ENCODE measurements around the gene KSR2. TPM values are rescaled to one million over a fixed set of nuclear protein-coding genes. Genes with fewer than 3 reads are reported as not detected.

The KSR2 gene
- total RNA-seq, 1 experiment from 2014 or later: 2.0 TPM

DNA sequence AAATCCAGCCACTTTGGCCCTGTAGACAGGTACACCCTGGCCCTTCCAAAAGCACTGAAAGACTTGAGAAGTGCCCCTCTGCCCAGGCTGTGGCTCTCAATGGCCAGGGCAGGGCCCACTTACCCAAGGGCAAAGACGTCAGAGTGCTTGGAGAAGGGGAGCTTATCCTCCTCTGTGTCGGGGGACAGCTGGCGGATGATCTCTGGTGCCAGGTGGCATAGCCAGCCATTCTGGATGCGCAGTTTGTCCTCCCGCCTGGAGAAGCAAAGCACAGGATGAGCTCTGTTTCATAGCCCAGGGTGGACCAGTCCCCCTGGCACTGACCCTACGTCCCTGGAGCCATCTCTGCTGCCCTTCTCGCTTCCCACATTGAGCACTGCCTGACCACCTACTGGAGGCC lies 492.4 kb downstream of the KSR2 start:
- H3K9me3 ChIP-seq (ENCODE audit: insufficient read depth, low read depth): no peaks in the 10 kb centered on the region
- no peaks in the 10 kb centered on the region for H3K9me2 ChIP-seq (ENCODE audit: insufficient read depth)
- no peaks in the 10 kb centered on the region for H4K20me1 ChIP-seq (ENCODE audit: insufficient read depth)
- no peaks in the 10 kb centered on the region for H3F3A ChIP-seq (ENCODE audit: insufficient read depth, low read depth)
- POLR2A ChIA-PET (ENCODE audit: unreplicated experiment): no interaction called here
- CTCF ChIA-PET: no interaction called here
- no peak for TF ChIP-seq EZH2 (IDR thresholded peaks at IDR 0.05; ENCODE audit: low read depth)
- TF ChIP-seq, protein P1, sequence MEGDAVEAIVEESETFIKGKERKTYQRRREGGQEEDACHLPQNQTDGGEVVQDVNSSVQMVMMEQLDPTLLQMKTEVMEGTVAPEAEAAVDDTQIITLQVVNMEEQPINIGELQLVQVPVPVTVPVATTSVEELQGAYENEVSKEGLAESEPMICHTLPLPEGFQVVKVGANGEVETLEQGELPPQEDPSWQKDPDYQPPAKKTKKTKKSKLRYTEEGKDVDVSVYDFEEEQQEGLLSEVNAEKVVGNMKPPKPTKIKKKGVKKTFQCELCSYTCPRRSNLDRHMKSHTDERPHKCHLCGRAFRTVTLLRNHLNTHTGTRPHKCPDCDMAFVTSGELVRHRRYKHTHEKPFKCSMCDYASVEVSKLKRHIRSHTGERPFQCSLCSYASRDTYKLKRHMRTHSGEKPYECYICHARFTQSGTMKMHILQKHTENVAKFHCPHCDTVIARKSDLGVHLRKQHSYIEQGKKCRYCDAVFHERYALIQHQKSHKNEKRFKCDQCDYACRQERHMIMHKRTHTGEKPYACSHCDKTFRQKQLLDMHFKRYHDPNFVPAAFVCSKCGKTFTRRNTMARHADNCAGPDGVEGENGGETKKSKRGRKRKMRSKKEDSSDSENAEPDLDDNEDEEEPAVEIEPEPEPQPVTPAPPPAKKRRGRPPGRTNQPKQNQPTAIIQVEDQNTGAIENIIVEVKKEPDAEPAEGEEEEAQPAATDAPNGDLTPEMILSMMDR (conservative IDR thresholded peaks at IDR 0.05): no peak
- no peak overlapping the region for H3K4me3 ChIP-seq
- no peak overlapping the region for H3K27ac ChIP-seq
- H3K4me1 ChIP-seq (replicated peaks; ENCODE audit: insufficient read depth): no peaks in the 10 kb centered on the region
- no peak for DNase-seq
- no peaks in the 10 kb centered on the region; the same call in 1 of the 2 replicates for H3K27me3 ChIP-seq (ENCODE audit: insufficient read depth, low read depth)
- no peak overlapping the region for H2AFZ ChIP-seq
- H3K4me2 ChIP-seq: no peak overlapping the region
- intact Hi-C loops (cut with micrococcal nuclease; ENCODE audit: unreplicated experiment): no loop called here
- H3K79me2 ChIP-seq (ENCODE audit: low read depth): no peaks in the 10 kb centered on the region
- no TSS peak for BruUV-seq (replicated peaks)
- no peaks in the 10 kb centered on the region for H3K36me3 ChIP-seq (ENCODE audit: low read depth)

DNA sequence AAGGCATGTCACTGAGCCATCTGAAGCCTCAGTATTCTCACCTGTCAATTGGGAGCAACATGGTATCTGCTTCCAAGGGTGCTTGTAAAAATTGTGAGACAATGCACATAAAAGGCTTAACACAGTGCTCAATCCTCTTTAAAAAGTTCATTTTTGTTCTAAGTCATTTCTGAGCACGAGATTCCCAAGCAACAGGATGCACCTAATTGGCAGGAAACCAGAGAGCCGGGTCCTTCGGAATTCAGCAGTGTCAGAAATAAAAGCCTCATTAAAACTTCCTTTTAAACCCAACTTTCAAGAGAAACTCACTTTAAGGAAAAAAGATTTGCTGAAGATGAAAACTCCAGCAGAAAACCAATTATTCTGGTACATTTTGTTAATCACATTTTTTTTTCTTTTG lies 494.9 kb downstream of the KSR2 start:
- H3F3A ChIP-seq (ENCODE audit: insufficient read depth, low read depth): no peaks in the 10 kb centered on the region
- TF ChIP-seq, protein P1 (conservative IDR thresholded peaks at IDR 0.05): no peak
- TF ChIP-seq EZH2 (IDR thresholded peaks at IDR 0.05; ENCODE audit: low read depth): no peak
- intact Hi-C loops (cut with micrococcal nuclease; ENCODE audit: unreplicated experiment): no loop called here
- H3K9me2 ChIP-seq (ENCODE audit: insufficient read depth): no peaks in the 10 kb centered on the region
- ChIA-PET CTCF (no interaction called here), POLR2A (ENCODE audit: unreplicated experiment) (no interaction called here)
- no peaks in the 10 kb centered on the region for H3K4me1 ChIP-seq (replicated peaks; ENCODE audit: insufficient read depth)
- no peaks in the 10 kb centered on the region for H4K20me1 ChIP-seq (ENCODE audit: insufficient read depth)
- no peaks in the 10 kb centered on the region for H3K36me3 ChIP-seq (ENCODE audit: low read depth)
- no peak overlapping the region for H3K27ac ChIP-seq
- H3K27me3 ChIP-seq (ENCODE audit: insufficient read depth, low read depth): no peaks in the 10 kb centered on the region; the same call in 1 of the 2 replicates
- no peak for DNase-seq
- H2AFZ ChIP-seq: no peak overlapping the region
- no peaks in the 10 kb centered on the region for H3K79me2 ChIP-seq (ENCODE audit: low read depth)
- no peak overlapping the region for H3K4me3 ChIP-seq
- BruUV-seq (replicated peaks): no TSS peak
- H3K9me3 ChIP-seq (ENCODE audit: insufficient read depth, low read depth): 0 out of 2 replicates have a peak, but pooled peaks cover 6% of the 10 kb centered on the region
- H3K4me2 ChIP-seq: no peak overlapping the region

DNA sequence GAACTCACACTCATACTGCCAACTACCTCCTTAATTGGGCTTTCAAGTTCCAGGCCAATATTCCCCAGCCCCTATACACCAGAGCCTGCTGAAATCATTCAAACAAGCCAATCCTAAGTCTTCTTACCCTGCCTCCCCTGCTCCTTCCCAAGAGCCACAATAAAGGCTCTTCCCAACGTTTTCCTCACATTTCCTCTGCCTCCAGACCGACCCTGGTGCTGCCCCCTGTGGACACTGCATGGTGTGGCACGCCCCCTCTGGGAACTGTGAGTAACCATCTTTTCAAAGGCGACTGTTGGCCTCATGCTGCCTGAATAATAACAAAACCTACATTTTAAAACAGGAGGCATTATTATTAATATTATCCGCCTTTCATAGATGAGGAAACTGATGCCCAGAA lies 495.8 kb downstream of the KSR2 start:
- H3K27ac ChIP-seq: no peak overlapping the region
- TF ChIP-seq, protein P1 (conservative IDR thresholded peaks at IDR 0.05): peak; percentile 58
- TF ChIP-seq EZH2 (IDR thresholded peaks at IDR 0.05; ENCODE audit: low read depth): no peak
- ChIA-PET CTCF (no interaction called here), POLR2A (ENCODE audit: unreplicated experiment) (no interaction called here)
- intact Hi-C loops (cut with micrococcal nuclease; ENCODE audit: unreplicated experiment): no loop called here
- no peaks in the 10 kb centered on the region for H3K4me1 ChIP-seq (replicated peaks; ENCODE audit: insufficient read depth)
- no TSS peak for BruUV-seq (replicated peaks)
- no peaks in the 10 kb centered on the region for H4K20me1 ChIP-seq (ENCODE audit: insufficient read depth)
- no peak for DNase-seq
- H3K27me3 ChIP-seq (ENCODE audit: insufficient read depth, low read depth): no peaks in the 10 kb centered on the region; the same call in 1 of the 2 replicates
- H3K4me2 ChIP-seq: no peak overlapping the region
- H3K4me3 ChIP-seq: no peak overlapping the region
- 0 out of 2 replicates have a peak, but pooled peaks cover 6% of the 10 kb centered on the region for H3K9me3 ChIP-seq (ENCODE audit: insufficient read depth, low read depth)
- no peaks in the 10 kb centered on the region for H3K79me2 ChIP-seq (ENCODE audit: low read depth)
- H3K9me2 ChIP-seq (ENCODE audit: insufficient read depth): no peaks in the 10 kb centered on the region
- no peaks in the 10 kb centered on the region for H3F3A ChIP-seq (ENCODE audit: insufficient read depth, low read depth)
- no peak overlapping the region for H2AFZ ChIP-seq
- H3K36me3 ChIP-seq (ENCODE audit: low read depth): no peaks in the 10 kb centered on the region
